T-helper 17 cell (primary cell): ENCODE measurements around the gene HTT. TPM values are rescaled to one million over a fixed set of nuclear protein-coding genes. Genes with fewer than 3 reads are reported as not detected.
"Not testable (repeated sequence)": the region's sequence is repeated elsewhere in the genome, so short reads cannot be mapped to it uniquely, and the experiment has no call there.

Source experiments
- ATAC-seq: fragments of 150-1000 bp; cut with Tn5 transposase; 2 replicates; pipeline ENCODE4 v1.10.0; 2021; ENCODE audit warnings: mild to moderate bottlenecking, moderate library complexity
- DNase-seq, 3 donors: peaks; one replicate each; pipeline versions ENCODE4 v3.0.0 to v3.0.0-alpha.2; 2020 to 2021
- H3K9me3 ChIP-seq: one replicate; pipeline ENCODE4 v1.7.0; 2013; ENCODE audit warnings: low read length, mild to moderate bottlenecking; ENCODE audit not compliant: control insufficient read depth, poor library complexity, severe bottlenecking
- H3K27ac Mint-ChIP-seq: one replicate; pipeline ENCODE4 v1.8.0; 2022; ENCODE audit warnings: mild to moderate bottlenecking, moderate library complexity, mixed read lengths
- H3K27me3 Mint-ChIP-seq: one replicate; pipeline ENCODE4 v1.8.0; 2022; ENCODE audit warnings: mixed read lengths
- H3K36me3 Mint-ChIP-seq: one replicate; pipeline ENCODE4 v1.8.0; 2022; ENCODE audit warnings: low read depth, mixed read lengths
- H3K4me1 Mint-ChIP-seq: one replicate; pipeline ENCODE4 v1.8.0; 2022; ENCODE audit warnings: mild to moderate bottlenecking, mixed read lengths
- H3K4me3 Mint-ChIP-seq: one replicate; pipeline ENCODE4 v1.8.0; 2022; ENCODE audit warnings: mild to moderate bottlenecking, moderate library complexity, mixed read lengths
- total RNA-seq, 4 donors: library from RNA in 2 of 4; stranded (reverse) in 2 of 4; gene quantifications; one replicate each; pipeline ENCODE4 v1.2.3 and lab custom pipeline; 2022 to 2026

The HTT gene
- total RNA-seq, 2 donors from 2014 or later, result 83.9 to 89.9 TPM

DNA sequence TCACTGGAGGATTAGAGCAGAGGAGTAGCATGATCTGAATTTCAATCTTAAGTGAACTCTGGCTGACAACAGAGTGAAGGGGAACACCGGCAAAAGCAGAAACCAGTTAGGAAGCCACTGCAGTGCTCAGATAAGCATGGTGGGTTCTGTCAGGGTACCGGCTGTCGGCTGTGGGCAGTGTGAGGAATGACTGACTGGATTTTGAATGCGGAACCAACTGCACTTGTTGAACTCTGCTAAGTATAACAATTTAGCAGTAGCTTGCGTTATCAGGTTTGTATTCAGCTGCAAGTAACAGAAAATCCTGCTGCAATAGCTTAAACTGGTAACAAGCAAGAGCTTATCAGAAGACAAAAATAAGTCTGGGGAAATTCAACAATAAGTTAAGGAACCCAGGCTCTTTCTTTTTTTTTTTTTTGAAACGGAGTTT lies 5.2 kb downstream of the HTT start:
- no peaks in the 10 kb centered on the region for H3K9me3 ChIP-seq
- H3K4me3 Mint-ChIP-seq, result no peak overlapping the region
- no peak for DNase-seq
- H3K4me1 Mint-ChIP-seq, result peaks cover 38% of the 10 kb centered on the region
- H3K27me3 Mint-ChIP-seq, result no peaks in the 10 kb centered on the region
- peaks cover 2% of the 10 kb centered on the region for H3K36me3 Mint-ChIP-seq
- no peak for ATAC-seq
- H3K27ac Mint-ChIP-seq, result no peak overlapping the region

DNA sequence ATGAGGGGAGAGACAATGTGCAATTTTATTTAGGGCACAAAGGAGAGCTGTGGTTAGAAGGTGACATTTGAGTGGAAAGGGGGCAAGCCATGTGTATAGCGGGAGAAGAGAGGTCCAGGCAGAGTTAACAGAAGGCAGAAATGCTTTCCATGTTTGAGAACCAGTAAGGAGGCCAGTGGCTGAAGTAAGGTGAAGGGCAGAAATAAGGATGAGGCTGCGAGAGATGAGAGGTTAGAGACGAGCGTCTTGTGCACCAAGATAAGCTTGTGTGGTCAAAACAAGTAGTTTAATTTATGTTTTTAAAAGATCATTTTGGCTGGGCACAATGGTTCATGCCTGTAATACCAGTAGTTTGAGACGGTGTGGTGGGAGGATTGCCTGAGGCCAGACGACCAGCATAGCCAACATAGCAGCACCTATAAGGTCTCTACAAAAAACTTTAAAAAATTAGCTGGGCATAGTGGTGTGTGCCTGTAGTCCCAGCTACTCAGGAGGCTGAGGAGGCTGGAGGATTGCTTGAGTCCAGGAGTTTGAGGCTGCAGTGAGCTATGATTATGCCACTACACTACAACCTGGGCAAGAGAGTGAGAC lies 8.5 kb downstream of the HTT start:
- DNase-seq (no peak), ATAC-seq (no peak)
- H3K27ac Mint-ChIP-seq, result peak overlapping the region; percentile 82
- no peaks in the 10 kb centered on the region for H3K27me3 Mint-ChIP-seq
- no peaks in the 10 kb centered on the region for H3K9me3 ChIP-seq
- H3K4me3 Mint-ChIP-seq, result peak overlapping the region; percentile 31
- H3K4me1 Mint-ChIP-seq, result peaks cover 28% of the 10 kb centered on the region
- peaks cover 2% of the 10 kb centered on the region for H3K36me3 Mint-ChIP-seq

DNA sequence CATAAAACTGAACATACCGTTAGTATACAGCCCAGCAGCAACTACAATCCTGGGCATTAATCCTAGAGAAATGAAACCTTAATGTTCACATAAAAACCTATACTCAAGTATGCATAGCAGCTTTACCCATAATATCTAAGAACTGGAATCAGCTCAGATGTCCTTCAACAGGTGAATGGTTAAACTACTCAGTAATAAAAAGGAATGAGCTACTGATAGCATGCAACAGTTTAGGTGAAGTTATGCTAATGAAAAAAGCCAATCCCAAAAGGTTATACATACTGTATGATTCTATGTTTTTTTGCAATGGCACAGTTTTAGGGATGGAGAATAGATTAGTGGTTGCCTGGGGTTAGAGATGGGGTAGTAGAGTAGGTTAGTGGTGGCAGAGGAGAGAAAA lies 9.3 kb downstream of the HTT start:
- DNase-seq, result no peak
- peaks cover 2% of the 10 kb centered on the region for H3K36me3 Mint-ChIP-seq
- no peaks in the 10 kb centered on the region for H3K9me3 ChIP-seq
- no peak for ATAC-seq
- H3K27ac Mint-ChIP-seq, result no peak overlapping the region
- peaks cover 29% of the 10 kb centered on the region for H3K4me1 Mint-ChIP-seq
- no peaks in the 10 kb centered on the region for H3K27me3 Mint-ChIP-seq
- no peak overlapping the region for H3K4me3 Mint-ChIP-seq

DNA sequence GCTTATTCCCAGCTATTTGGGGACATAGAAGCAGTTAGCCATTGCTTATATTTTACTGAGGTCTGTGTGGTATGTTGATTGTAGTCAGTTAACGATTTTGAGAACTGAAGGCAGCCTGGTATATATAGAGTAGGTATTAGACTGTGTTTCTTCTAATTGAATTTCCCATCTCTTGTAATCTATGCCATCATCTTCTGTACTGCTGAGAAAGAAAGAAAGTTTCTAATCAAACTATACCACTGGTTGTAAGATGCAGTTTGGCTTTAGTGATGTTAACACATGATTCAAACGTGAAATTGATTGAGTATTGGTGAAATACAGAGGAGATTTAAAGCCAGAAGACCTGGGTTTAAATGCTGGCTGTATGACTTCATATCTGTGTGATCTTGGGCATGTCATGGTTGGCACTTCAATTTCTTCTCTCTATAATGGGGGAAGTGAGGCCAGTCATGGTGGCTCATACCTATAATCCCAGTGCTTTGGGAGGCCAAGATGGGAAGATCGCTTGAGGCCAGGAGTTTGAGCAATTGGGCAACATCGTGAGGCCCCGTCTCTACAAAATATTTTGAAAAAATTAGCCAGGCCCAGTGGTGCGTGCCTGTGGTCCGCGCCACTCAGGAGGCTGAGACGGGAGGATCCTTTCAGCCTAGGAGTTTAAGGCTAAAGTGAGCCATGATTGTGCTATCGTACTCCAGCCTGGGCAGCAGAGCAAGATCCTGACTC lies 11.6 kb downstream of the HTT start:
- no peaks in the 10 kb centered on the region for H3K27me3 Mint-ChIP-seq
- H3K27ac Mint-ChIP-seq, result no peak overlapping the region
- H3K9me3 ChIP-seq, result no peaks in the 10 kb centered on the region
- H3K36me3 Mint-ChIP-seq, result peaks cover 2% of the 10 kb centered on the region
- ATAC-seq (no peak), DNase-seq (no peak)
- H3K4me3 Mint-ChIP-seq, result no peak overlapping the region
- H3K4me1 Mint-ChIP-seq, result peaks cover 15% of the 10 kb centered on the region

DNA sequence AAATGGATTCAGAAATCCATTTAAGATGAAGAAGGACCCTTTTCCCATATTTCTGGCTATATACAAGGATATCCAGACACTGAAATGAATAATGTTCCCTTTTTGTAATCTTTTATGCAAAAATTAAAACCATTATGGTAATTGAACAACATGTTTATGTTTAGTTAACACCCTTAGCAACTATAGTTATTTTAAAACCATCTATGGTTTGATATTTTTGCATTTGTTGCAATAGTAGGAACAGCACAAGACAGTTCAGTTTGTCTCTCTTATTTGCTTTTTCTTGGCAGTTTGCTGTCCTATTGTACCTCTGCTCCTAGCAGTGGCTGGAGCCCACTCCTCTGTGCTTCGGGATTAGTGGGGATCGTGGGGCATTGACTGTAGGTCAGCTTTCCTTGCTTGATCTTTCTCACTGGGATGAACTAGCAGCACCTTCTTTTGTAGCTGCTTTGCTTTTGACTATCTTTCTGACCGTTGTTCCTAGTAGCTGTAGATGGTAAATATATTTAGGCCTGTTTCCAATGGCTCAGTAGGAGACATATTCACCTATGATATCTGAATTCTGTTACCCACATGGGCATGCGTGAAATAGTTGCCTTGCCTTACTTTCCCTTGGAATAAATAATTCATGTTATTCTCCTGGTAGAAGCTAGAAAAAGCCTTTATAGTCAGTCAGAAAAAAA lies 12.8 kb downstream of the HTT start:
- no peaks in the 10 kb centered on the region for H3K27me3 Mint-ChIP-seq
- ATAC-seq (no peak), DNase-seq (no peak)
- H3K4me1 Mint-ChIP-seq, result peaks cover 15% of the 10 kb centered on the region
- peaks cover 2% of the 10 kb centered on the region for H3K36me3 Mint-ChIP-seq
- H3K27ac Mint-ChIP-seq, result no peak overlapping the region
- H3K9me3 ChIP-seq, result no peaks in the 10 kb centered on the region
- no peak overlapping the region for H3K4me3 Mint-ChIP-seq

DNA sequence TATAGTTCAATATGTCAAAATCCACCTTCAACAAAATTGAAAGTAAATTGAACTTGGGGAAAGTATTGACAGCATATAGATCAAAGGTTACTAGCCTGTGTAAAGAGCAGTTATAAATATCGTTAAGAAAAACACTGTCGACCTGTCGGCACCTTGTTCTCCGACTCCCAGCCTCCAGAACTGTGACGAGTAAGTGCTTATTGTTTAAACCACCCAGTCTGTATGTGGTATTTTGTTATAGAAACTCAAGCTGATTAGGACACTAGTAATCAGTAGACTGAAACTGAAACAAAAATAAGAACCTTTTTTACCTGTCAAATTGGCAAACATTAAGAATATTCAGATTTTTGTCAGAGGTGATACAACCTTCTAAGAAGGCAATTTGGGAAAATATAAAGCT lies 17.0 kb downstream of the HTT start:
- H3K36me3 Mint-ChIP-seq, result peaks cover 7% of the 10 kb centered on the region
- ATAC-seq (no peak), DNase-seq (no peak)
- H3K4me1 Mint-ChIP-seq, result peaks cover 8% of the 10 kb centered on the region
- H3K4me3 Mint-ChIP-seq, result no peak overlapping the region
- no peak overlapping the region for H3K27ac Mint-ChIP-seq
- no peaks in the 10 kb centered on the region for H3K27me3 Mint-ChIP-seq
- H3K9me3 ChIP-seq, result no peaks in the 10 kb centered on the region

DNA sequence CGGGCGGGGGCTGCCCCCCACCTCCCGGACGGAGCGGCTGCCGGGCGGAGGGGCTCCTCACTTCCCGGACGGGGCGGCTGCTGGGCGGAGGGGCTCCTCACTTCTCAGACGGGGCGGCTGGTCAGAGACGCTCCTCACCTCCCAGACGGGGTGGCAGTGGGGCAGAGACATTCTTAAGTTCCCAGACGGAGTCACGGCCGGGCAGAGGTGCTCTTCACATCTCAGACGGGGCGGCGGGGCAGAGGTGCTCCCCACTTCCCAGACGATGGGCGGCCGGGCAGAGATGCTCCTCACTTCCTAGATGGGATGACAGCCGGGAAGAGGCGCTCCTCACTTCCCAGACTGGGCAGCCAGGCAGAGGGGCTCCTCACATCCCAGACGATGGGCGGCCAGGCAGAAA lies 20.2 kb downstream of the HTT start:
- H3K27me3 Mint-ChIP-seq, H3K27ac Mint-ChIP-seq, H3K4me3 Mint-ChIP-seq, H3K9me3 ChIP-seq, DNase-seq, ATAC-seq: not testable (repeated sequence)
- Mint-ChIP-seq H3K4me1 (peaks cover 14% of the 10 kb centered on the region), H3K36me3 (peaks cover 12% of the 10 kb centered on the region)

DNA sequence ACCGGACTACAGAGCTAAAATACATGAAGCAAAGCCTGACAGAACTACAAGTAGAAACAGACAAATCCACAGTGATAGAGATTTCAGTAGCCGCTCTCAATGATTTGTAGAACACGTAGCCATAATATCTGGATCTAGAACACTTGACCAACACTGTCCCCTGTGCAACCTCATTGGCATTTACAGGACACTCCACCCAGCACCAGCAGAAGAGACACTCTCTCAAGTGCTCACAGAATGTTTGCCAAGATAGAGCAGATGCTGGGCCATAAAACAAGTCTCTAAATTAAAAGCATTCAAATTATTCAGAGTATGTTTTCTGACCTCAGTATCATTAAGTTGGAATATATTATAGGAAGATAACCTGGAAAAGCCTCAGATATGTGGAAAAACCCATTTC lies 21.7 kb downstream of the HTT start:
- DNase-seq (no peak), ATAC-seq (no peak)
- Mint-ChIP-seq H3K4me3 (no peak overlapping the region), H3K36me3 (peaks cover 14% of the 10 kb centered on the region), H3K27ac (peak overlapping the region; percentile 78), H3K27me3 (no peaks in the 10 kb centered on the region), H3K4me1 (peaks cover 21% of the 10 kb centered on the region)
- no peaks in the 10 kb centered on the region for H3K9me3 ChIP-seq

DNA sequence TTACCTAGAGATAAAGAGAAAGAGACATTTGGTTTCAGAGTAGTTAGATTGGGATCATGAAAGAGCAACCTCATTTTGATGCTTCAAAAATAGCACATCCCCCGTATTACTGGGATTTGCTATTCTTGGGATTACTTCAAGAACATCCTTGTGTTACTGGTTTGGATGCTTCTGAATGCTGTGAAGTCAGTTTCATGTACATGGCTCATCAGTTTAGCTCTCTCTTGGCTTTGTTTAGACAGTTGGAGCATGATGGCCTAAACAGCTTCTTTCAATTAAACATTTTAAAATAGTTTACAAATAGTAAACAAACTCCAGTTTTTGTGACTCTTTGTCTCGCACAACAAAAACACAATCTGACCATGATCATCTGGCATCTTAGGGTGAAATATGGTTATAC lies 23.9 kb downstream of the HTT start:
- no peak overlapping the region for H3K4me3 Mint-ChIP-seq
- H3K4me1 Mint-ChIP-seq, result peaks cover 24% of the 10 kb centered on the region
- DNase-seq (no peak), ATAC-seq (no peak)
- H3K9me3 ChIP-seq, result no peaks in the 10 kb centered on the region
- peaks cover 17% of the 10 kb centered on the region for H3K36me3 Mint-ChIP-seq
- H3K27ac Mint-ChIP-seq, result peak overlapping the region; percentile 29
- no peaks in the 10 kb centered on the region for H3K27me3 Mint-ChIP-seq

DNA sequence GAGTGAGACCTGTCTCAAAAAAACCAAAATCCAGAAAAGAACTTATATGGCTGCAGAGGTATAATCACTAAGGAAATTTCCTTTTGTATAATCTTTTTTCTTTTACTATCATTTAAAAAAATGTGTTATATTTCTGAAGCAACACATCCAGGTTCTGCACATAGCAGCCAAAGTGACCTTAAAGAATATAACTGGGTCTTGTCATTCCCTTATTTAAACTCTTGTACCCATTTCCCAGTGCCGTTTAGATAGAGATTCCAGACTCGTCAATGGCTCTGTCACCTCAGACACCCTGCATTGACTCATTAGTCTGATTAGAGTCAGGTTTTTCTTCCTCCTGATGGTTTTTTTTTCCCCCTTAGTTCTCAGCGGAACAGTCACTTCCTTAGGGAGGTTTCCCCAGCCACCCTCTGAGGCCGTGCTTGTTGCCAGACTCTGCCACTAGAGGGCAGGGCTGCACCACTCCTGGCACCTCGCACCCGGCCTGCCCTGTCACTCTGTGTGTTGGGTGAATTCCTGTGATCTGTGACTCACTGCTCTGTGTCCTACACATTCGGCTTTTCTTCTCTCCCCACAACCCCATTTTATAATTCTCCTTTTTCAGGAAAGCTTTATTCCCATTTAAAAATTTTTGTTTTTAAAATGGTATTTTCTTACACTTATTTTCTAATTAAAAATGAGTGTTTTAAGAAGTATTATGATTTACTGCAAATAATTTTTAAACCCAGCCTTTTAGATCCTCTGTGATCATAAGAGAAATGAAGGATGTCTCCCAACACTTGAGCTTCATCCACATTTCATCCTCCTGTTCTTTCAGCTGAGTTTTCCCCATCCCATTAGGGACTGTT lies 32.1 kb downstream of the HTT start:
- Mint-ChIP-seq H3K36me3 (peaks cover 9% of the 10 kb centered on the region), H3K4me3 (peak overlapping the region; percentile 19), H3K27ac (peak overlapping the region; percentile 66), H3K4me1 (peaks cover 12% of the 10 kb centered on the region), H3K27me3 (no peaks in the 10 kb centered on the region)
- no peaks in the 10 kb centered on the region for H3K9me3 ChIP-seq
- peak; percentile 62 to 77 (median 72) for DNase-seq
- ATAC-seq, result peak; percentile 100

DNA sequence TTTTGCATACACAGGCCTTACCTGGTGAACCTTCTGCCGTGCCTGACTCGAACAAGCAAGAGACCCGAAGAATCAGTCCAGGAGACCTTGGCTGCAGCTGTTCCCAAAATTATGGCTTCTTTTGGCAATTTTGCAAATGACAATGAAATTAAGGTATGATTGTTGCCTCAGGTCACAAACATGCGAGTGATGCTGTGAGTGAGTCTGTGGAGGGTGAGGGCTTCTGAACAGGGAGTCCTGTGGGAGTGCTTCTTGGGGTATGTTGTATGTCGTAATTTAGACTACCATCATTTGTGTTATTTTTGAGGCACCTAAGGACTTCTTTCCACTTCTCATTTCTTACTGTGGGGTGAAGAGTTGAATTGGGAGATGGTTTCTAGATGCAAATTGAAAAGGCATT lies 32.8 kb downstream of the HTT start:
- Mint-ChIP-seq H3K4me1 (peaks cover 9% of the 10 kb centered on the region), H3K27me3 (no peaks in the 10 kb centered on the region), H3K4me3 (no peak overlapping the region), H3K27ac (no peak overlapping the region), H3K36me3 (peaks cover 9% of the 10 kb centered on the region)
- ATAC-seq (no peak), DNase-seq (no peak)
- no peaks in the 10 kb centered on the region for H3K9me3 ChIP-seq

DNA sequence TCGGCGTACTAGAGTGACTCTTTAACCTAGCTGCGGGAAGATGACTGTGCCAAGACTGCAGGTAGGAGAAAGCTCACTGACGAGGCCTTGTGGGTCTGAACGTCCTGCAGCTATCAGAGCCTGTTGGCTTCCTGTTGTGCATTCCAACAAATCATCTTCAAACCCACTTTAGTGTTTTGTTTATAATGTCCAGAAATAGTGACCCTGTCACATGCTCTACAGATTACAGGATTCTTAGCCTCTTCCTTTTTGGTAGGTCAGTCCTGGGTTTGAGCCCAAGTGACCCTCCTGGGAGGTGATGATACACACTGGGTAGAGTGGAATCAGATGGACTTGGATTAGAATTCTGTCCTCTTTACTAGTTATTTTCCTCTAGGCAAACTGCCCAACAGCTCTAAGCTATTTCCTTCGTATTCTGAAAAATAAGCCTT lies 33.2 kb downstream of the HTT start:
- ATAC-seq (no peak), DNase-seq (no peak)
- Mint-ChIP-seq H3K27me3 (no peaks in the 10 kb centered on the region), H3K27ac (no peak overlapping the region), H3K36me3 (peaks cover 10% of the 10 kb centered on the region), H3K4me3 (no peak overlapping the region), H3K4me1 (peaks cover 11% of the 10 kb centered on the region)
- no peaks in the 10 kb centered on the region for H3K9me3 ChIP-seq

DNA sequence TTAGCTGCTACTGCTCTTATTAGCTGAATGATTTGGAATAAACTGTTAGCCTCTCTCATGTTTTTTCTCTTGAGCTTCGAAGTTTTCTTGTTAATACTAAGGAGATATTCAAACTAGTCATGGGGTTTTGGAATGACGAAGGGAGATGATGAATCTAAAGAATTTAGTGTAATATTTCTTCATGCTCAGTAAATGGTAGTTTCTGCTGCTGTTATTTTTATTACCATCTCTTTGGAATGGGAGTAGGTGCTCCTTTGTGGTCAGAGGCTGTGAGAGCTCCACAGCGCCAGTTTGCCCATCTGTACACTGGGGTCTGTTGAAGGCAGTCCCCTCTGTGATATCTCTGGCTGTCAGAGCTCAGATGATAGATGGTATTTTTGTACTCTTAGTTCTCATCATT lies 33.7 kb downstream of the HTT start:
- Mint-ChIP-seq H3K27me3 (no peaks in the 10 kb centered on the region), H3K27ac (no peak overlapping the region), H3K4me3 (no peak overlapping the region), H3K4me1 (peaks cover 11% of the 10 kb centered on the region), H3K36me3 (peaks cover 10% of the 10 kb centered on the region)
- DNase-seq, result no peak
- ATAC-seq, result no peak
- H3K9me3 ChIP-seq, result no peaks in the 10 kb centered on the region
